ENCODE measurements around the gene RGL2. TPM values are rescaled to one million over a fixed set of nuclear protein-coding genes. Genes with fewer than 3 reads are reported as not detected.
"Not testable (repeated sequence)": the region's sequence is repeated elsewhere in the genome, so short reads cannot be mapped to it uniquely, and the experiment has no call there.

RGL2 gene
- total RNA-seq, 1 donor: 13.0 TPM

GRCh38 chr6:33273129-33273923, 25.4 kb downstream of the RGL2 start:
- DNase-seq (ENCODE audit: low read depth): no peak
- TF ChIP-seq, protein P1, sequence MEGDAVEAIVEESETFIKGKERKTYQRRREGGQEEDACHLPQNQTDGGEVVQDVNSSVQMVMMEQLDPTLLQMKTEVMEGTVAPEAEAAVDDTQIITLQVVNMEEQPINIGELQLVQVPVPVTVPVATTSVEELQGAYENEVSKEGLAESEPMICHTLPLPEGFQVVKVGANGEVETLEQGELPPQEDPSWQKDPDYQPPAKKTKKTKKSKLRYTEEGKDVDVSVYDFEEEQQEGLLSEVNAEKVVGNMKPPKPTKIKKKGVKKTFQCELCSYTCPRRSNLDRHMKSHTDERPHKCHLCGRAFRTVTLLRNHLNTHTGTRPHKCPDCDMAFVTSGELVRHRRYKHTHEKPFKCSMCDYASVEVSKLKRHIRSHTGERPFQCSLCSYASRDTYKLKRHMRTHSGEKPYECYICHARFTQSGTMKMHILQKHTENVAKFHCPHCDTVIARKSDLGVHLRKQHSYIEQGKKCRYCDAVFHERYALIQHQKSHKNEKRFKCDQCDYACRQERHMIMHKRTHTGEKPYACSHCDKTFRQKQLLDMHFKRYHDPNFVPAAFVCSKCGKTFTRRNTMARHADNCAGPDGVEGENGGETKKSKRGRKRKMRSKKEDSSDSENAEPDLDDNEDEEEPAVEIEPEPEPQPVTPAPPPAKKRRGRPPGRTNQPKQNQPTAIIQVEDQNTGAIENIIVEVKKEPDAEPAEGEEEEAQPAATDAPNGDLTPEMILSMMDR (IDR thresholded peaks at IDR 0.05; ENCODE audit: insufficient read depth, low read depth, low read length): no peak
- H3K4me3 ChIP-seq (ENCODE audit: low read depth, low read length): peak overlapping the region; percentile 99

DNA sequence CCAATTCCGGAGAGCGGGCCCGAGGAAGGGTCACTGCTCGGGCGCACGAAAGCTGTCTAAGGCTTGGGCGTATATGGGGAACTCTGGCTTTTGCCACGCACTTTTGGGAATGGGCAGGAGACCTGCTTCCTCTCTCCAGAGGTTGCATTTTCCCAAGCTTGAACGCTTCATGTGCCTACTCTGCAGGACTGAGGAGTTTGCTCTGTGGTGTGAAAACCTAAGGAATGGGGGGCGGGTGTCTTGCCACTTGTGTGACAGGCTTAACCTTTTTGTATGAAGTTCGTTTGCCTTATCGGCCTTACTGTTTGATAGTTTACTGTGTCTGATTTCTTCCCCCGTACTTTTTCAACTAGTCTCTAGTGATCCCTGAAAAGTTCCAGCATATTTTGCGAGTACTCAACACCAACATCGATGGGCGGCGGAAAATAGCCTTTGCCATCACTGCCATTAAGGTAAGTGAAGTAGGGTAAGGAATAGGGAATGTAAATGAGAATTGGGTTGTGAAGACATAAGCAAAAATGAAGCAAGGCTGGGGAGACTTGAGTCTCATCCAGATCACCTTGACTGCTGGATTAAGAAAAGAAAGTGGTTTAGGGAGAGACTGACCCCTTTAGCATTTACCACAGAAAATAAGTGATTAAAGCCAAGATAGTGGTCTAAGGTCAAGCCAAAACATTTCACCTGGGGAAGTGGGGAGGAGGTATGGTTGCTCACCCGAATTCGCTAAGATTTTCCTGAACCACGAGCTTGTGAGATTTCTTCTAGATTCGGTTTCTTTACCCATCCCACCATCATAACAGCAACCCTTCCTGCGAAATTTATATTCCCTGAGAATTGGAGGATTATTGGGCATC, 26.2 kb downstream of the RGL2 start:
- DNase-seq (ENCODE audit: low read depth): no peak
- peak overlapping the region; percentile 99 for H3K4me3 ChIP-seq (ENCODE audit: low read depth, low read length)
- TF ChIP-seq, protein P1 (IDR thresholded peaks at IDR 0.05; ENCODE audit: insufficient read depth, low read depth, low read length): no peak

DNA sequence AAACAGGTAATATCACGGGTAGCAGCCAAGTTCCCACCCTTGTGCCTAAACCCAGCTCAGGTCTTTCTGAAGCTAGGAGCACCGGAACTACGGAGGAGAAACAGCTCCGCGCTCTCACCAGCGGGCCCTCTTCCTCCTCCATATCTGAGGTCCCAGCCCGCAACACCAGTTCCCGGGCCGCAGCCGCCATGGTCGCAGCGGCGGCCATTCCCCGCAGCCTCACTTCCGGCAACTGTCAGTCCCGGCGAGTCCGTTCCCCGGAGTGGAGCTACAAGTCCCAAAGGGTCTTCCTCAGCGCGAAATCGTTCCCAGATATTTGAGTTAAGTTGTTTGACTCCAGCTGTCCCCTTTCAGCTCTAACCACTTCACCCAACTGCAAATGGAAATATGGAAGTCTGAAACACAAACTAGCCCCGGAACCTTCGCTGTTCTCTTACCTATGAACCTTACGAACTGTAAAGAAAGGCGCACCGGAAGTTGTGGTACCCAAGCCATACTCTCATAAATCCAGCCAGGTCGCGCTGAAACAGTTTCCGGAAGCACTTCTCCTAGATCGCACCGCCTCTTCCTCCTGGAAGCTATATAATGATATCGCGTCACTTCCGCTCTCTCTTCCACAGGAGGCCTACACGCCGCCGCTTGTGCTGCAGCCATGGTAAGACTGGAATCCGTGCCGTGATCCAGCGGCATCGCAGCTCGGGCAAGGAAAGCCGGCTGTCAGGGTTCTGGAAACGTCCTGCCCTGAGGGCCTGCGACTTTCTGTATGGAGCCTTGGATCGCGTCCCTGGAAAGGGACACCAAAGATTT, 27.1 kb downstream of the RGL2 start, which contains the start of the genes RPS18 and VPS52:
TSS of gene RPS18 (plus strand) at position 608 of the 807 bp plus-strand sequence. CDS start at position 653, 45 bp downstream.
TSS of gene VPS52 (minus strand) at position 409 of the 807 bp plus-strand sequence. CDS start at position 208, 201 bp downstream.
- TF ChIP-seq, protein P1 (IDR thresholded peaks at IDR 0.05; ENCODE audit: insufficient read depth, low read depth, low read length): no peak
- peak within 1 kb of the TSS; percentile 99 for H3K4me3 ChIP-seq (ENCODE audit: low read depth, low read length)
- DNase-seq (ENCODE audit: low read depth): peak; percentile 100

DNA sequence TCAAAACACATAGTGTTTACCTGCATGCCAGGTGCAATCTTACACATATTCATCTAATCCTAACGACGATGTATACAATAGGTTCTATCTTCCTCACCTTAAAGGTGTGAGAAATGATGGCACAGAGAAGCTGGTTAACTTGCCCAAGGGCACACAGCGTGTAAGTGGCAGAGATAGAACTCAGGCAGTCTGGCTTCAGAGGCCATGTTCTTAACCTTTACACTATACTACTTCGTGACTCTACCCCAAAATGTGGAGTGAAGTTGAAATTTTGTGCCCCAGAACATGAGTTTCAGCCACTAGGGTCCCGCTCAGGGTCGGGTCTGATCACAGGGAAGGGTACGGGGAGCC, 27.6 kb downstream of the RGL2 start:
- TF ChIP-seq, protein P1 (IDR thresholded peaks at IDR 0.05; ENCODE audit: insufficient read depth, low read depth, low read length): no peak
- no peak for DNase-seq (ENCODE audit: low read depth)
- peak overlapping the region; percentile 99 for H3K4me3 ChIP-seq (ENCODE audit: low read depth, low read length)

- DNase-seq (ENCODE audit: low read depth): no peak
- no peak overlapping the region for H3K4me3 ChIP-seq (ENCODE audit: low read depth, low read length)
- TF ChIP-seq, protein P1 (IDR thresholded peaks at IDR 0.05; ENCODE audit: insufficient read depth, low read depth, low read length): no peak
Measured at GRCh38 chr6:33264015-33264414, 34.7 kb downstream of the RGL2 start.

DNA sequence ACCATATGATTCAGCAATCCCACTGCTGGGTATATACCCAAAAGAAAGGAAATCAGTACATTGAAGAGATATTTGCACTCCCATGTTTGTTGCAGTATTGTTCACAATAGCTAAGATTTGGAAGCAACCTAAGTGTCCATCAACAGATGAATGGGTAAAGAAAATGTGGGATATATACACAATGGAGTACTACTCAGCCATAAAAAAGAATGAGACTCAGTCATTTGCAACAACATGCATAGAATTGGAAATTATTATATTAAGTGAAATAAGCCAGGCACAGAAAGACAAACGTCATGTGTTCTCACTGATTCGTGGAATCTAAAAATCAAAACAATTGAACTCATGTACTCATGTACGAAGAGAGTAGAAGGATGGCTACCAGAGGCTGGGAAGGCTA, 36.3 kb downstream of the RGL2 start:
- not testable (repeated sequence) for H3K4me3 ChIP-seq (ENCODE audit: low read depth, low read length); DNase-seq (ENCODE audit: low read depth)

Data from fibroblast of villous mesenchyme (primary cell).